Loucy (cell line): ENCODE measurements around the gene S100Z.

Experiments used
- H2AFZ ChIP-seq: fragments of 200-600 bp; sonication (generic); 2 replicates; pipeline ENCODE4 v1.6.0; 2016; ENCODE audit warnings: antibody characterized with exemption, mild to moderate bottlenecking, low read length, moderate library complexity
- H3F3A ChIP-seq: fragments of 200-600 bp; 2 replicates; pipeline ENCODE4 v1.6.0; 2016; ENCODE audit warnings: antibody characterized with exemption, low read depth, mild to moderate bottlenecking
- H3K27me3 ChIP-seq: fragments of 200-600 bp; sonication (generic); 2 replicates; pipeline ENCODE4 v1.6.1; 2014; ENCODE audit warnings: low read length, mild to moderate bottlenecking; ENCODE audit not compliant: insufficient read depth, poor library complexity, severe bottlenecking
- H3K36me3 ChIP-seq: fragments of 200-600 bp; sonication (generic); 2 replicates; pipeline ENCODE4 v1.6.1; 2016; ENCODE audit warnings: low read length; ENCODE audit not compliant: insufficient read depth
- H3K4me1 ChIP-seq: fragments of 200-600 bp; sonication (generic); 2 replicates; pipeline ENCODE4 v1.5.1; 2014; ENCODE audit warnings: low read length, mild to moderate bottlenecking; ENCODE audit not compliant: insufficient read depth, poor library complexity, severe bottlenecking
- H3K4me2 ChIP-seq: fragments of 200-600 bp; sonication (generic); 2 replicates; pipeline ENCODE4 v1.6.0; 2014; ENCODE audit warnings: antibody characterized with exemption, low read length, low read depth, mild to moderate bottlenecking; ENCODE audit not compliant: poor library complexity, severe bottlenecking
- H3K4me3 ChIP-seq: fragments of 200-600 bp; sonication (generic); 2 replicates; pipeline ENCODE4 v1.5.1; 2014; ENCODE audit warnings: low read length, mild to moderate bottlenecking, mixed read lengths; ENCODE audit not compliant: poor library complexity, severe bottlenecking
- H3K79me2 ChIP-seq: fragments of 200-600 bp; sonication (generic); 2 replicates; pipeline ENCODE4 v1.6.1; 2014; ENCODE audit warnings: low read length; ENCODE audit not compliant: insufficient read depth
- H3K9ac ChIP-seq: fragments of 200-600 bp; sonication (generic); 2 replicates; pipeline ENCODE4 v1.6.0; 2014; ENCODE audit warnings: mild to moderate bottlenecking, low read depth, low read length, moderate library complexity; ENCODE audit not compliant: poor library complexity, severe bottlenecking
- H3K9me2 ChIP-seq: fragments of 200-600 bp; sonication (generic); replicated peaks from 2 replicates; pipeline ENCODE4 v1.6.1; 2016; ENCODE audit warnings: low read depth, low read length, mixed read lengths
- H3K9me3 ChIP-seq: fragments of 200-600 bp; sonication (generic); 2 replicates; pipeline ENCODE4 v1.6.1; 2014; ENCODE audit warnings: mild to moderate bottlenecking, antibody characterized with exemption, low read length, low read depth; ENCODE audit not compliant: insufficient read depth
- H4K20me1 ChIP-seq: fragments of 200-600 bp; sonication (generic); 2 replicates; pipeline ENCODE4 v1.6.0; 2014; ENCODE audit warnings: antibody characterized with exemption, low read length, mild to moderate bottlenecking; ENCODE audit not compliant: insufficient read depth, poor library complexity, severe bottlenecking
- EZH2phosphoT487 ChIP-seq: fragments of 200-600 bp; IDR thresholded peaks from 2 replicates; pipeline ENCODE4 v1.6.1; 2018; ENCODE audit warnings: antibody characterized with exemption, mild to moderate bottlenecking, moderate library complexity, borderline replicate concordance
- TF ChIP-seq, protein P1 (sequence below): fragments of 200-600 bp; sonication (generic); conservative IDR thresholded peaks from 2 replicates; pipeline ENCODE4 v1.5.1; 2014; ENCODE audit warnings: mild to moderate bottlenecking, antibody characterized with exemption, low read length

Gene S100Z

GRCh38 chr5:76867827-76868693, 18.2 kb downstream of the S100Z start:
- Histone ChIP-seq H4K20me1 (no peaks in the 10 kb centered on the region), H3K9me3 (no peaks in the 10 kb centered on the region), H3K27me3 (no peaks in the 10 kb centered on the region), H2AFZ (0 out of 2 replicates have a peak overlapping the region, but pooled peaks have one; percentile 37), H3K79me2 (no peaks in the 10 kb centered on the region), H3K9ac (no peak overlapping the region), H3K4me3 (no peak overlapping the region), H3K36me3 (no peaks in the 10 kb centered on the region), H3K9me2 (no peaks in the 10 kb centered on the region), H3K4me2 (no peak overlapping the region), H3F3A (no peaks in the 10 kb centered on the region), H3K4me1 (peaks cover 2% of the 10 kb centered on the region)
- TF ChIP-seq EZH2phosphoT487 = no peak
- TF ChIP-seq, protein P1, sequence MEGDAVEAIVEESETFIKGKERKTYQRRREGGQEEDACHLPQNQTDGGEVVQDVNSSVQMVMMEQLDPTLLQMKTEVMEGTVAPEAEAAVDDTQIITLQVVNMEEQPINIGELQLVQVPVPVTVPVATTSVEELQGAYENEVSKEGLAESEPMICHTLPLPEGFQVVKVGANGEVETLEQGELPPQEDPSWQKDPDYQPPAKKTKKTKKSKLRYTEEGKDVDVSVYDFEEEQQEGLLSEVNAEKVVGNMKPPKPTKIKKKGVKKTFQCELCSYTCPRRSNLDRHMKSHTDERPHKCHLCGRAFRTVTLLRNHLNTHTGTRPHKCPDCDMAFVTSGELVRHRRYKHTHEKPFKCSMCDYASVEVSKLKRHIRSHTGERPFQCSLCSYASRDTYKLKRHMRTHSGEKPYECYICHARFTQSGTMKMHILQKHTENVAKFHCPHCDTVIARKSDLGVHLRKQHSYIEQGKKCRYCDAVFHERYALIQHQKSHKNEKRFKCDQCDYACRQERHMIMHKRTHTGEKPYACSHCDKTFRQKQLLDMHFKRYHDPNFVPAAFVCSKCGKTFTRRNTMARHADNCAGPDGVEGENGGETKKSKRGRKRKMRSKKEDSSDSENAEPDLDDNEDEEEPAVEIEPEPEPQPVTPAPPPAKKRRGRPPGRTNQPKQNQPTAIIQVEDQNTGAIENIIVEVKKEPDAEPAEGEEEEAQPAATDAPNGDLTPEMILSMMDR = peak; percentile 94

DNA sequence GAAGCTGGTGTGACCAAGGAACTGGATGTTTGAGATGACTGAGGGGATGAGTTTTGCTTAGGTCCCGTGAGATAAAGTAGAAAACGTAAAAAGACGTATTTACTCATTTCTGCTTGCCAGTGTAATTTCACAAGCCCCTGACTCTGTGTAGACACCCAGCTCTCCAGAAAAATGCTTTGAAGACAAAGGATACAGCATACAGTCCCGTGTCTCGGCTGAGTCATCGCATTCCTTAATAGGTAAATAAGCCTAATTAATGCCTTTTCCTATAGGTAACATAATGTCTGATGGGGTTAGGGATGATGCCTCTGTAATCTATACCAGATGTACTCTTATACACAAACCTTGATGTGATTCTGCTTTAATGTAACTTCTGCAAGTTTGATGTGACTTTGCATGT, 20.2 kb downstream of the S100Z start:
- Histone ChIP-seq H3K9ac (no peak overlapping the region), H3K36me3 (no peaks in the 10 kb centered on the region), H4K20me1 (no peaks in the 10 kb centered on the region), H3K27me3 (no peaks in the 10 kb centered on the region), H3K4me3 (no peak overlapping the region), H3F3A (no peaks in the 10 kb centered on the region), H3K4me1 (peaks cover 8% of the 10 kb centered on the region), H3K79me2 (no peaks in the 10 kb centered on the region), H3K9me3 (no peaks in the 10 kb centered on the region), H3K4me2 (no peak overlapping the region), H3K9me2 (no peaks in the 10 kb centered on the region), H2AFZ (no peak overlapping the region)
- TF ChIP-seq EZH2phosphoT487 = no peak
- TF ChIP-seq, protein P1 = no peak

GRCh38 chr5:76874088-76874581, 24.3 kb downstream of the S100Z start:
- Histone ChIP-seq H3K4me1 (peaks cover 6% of the 10 kb centered on the region), H3K9ac (no peak overlapping the region), H2AFZ (no peak overlapping the region), H3K9me2 (no peaks in the 10 kb centered on the region), H3K4me3 (no peak overlapping the region), H3F3A (no peaks in the 10 kb centered on the region), H3K4me2 (no peak overlapping the region), H4K20me1 (no peaks in the 10 kb centered on the region), H3K9me3 (no peaks in the 10 kb centered on the region), H3K36me3 (no peaks in the 10 kb centered on the region), H3K79me2 (no peaks in the 10 kb centered on the region), H3K27me3 (no peaks in the 10 kb centered on the region)
- no peak for TF ChIP-seq EZH2phosphoT487
- TF ChIP-seq, protein P1 = no peak
